ENCODE results near the gene UGT1A7. TPM values are rescaled to one million over a fixed set of nuclear protein-coding genes. Genes with fewer than 3 reads are reported as not detected.
A peak's percentile ranks its signal among the peaks of the same experiment; 100 is the strongest.

UGT1A7 gene
- polyA plus RNA-seq, 1 experiment: 0.04 TPM

GRCh38 chr2:233764264-233764663 is 82.6 kb downstream of the UGT1A7 start:
- peak; percentile 42 for DNase-seq (ENCODE audit: low read depth, low spot score)
- POLR2A ChIA-PET: no interaction called here
- H3K9me3 ChIP-seq (ENCODE audit: control insufficient read depth, insufficient read depth, low read length): peaks cover 3% of the 10 kb centered on the region; the same call in 1 of the 2 replicates
- no peak overlapping the region for H3K4me3 ChIP-seq (ENCODE audit: low read depth, low read length)
- no peaks in the 10 kb centered on the region for H3K27me3 ChIP-seq (ENCODE audit: control insufficient read depth, insufficient read depth, low read length)
- CTCF ChIA-PET: interaction anchor here (0.6 kb wide), 1 partner anchor 284 kb away, joined by 3 read pairs; no protein-coding TSS in a partner anchor
- TF ChIP-seq CTCF (IDR thresholded peaks at IDR 0.05; ENCODE audit: low read depth, low read length): no peak
- H3K27ac ChIP-seq (ENCODE audit: low read depth, low read length): peak overlapping the region; percentile 75

GRCh38 chr2:233764761-233765160 is 83.1 kb downstream of the UGT1A7 start:
- ChIA-PET CTCF (no interaction called here), POLR2A (no interaction called here)
- no peak for TF ChIP-seq CTCF (IDR thresholded peaks at IDR 0.05; ENCODE audit: low read depth, low read length)
- Histone ChIP-seq H3K4me3 (ENCODE audit: low read depth, low read length) (no peak overlapping the region), H3K27ac (ENCODE audit: low read depth, low read length) (peak overlapping the region; percentile 75), H3K9me3 (ENCODE audit: control insufficient read depth, insufficient read depth, low read length) (peaks cover 3% of the 10 kb centered on the region; the same call in 1 of the 2 replicates), H3K27me3 (ENCODE audit: control insufficient read depth, insufficient read depth, low read length) (no peaks in the 10 kb centered on the region)
- no peak for DNase-seq (ENCODE audit: low read depth, low spot score)

GRCh38 chr2:233766416-233766815 is 84.7 kb downstream of the UGT1A7 start:
- Histone ChIP-seq H3K4me3 (ENCODE audit: low read depth, low read length) (no peak overlapping the region), H3K27me3 (ENCODE audit: control insufficient read depth, insufficient read depth, low read length) (no peaks in the 10 kb centered on the region), H3K9me3 (ENCODE audit: control insufficient read depth, insufficient read depth, low read length) (peaks cover 3% of the 10 kb centered on the region; the same call in 1 of the 2 replicates), H3K27ac (ENCODE audit: low read depth, low read length) (no peak overlapping the region)
- ChIA-PET CTCF (no interaction called here), POLR2A (no interaction called here)
- no peak for TF ChIP-seq CTCF (IDR thresholded peaks at IDR 0.05; ENCODE audit: low read depth, low read length)
- DNase-seq (ENCODE audit: low read depth, low spot score): no peak

GRCh38 chr2:233768076-233768475 is 86.4 kb downstream of the UGT1A7 start:
- Histone ChIP-seq H3K9me3 (ENCODE audit: control insufficient read depth, insufficient read depth, low read length) (peaks cover 3% of the 10 kb centered on the region; the same call in 1 of the 2 replicates), H3K27me3 (ENCODE audit: control insufficient read depth, insufficient read depth, low read length) (no peaks in the 10 kb centered on the region), H3K4me3 (ENCODE audit: low read depth, low read length) (no peak overlapping the region), H3K27ac (ENCODE audit: low read depth, low read length) (no peak overlapping the region)
- TF ChIP-seq CTCF (IDR thresholded peaks at IDR 0.05; ENCODE audit: low read depth, low read length): no peak
- POLR2A ChIA-PET: no interaction called here
- DNase-seq (ENCODE audit: low read depth, low spot score): no peak
- CTCF ChIA-PET: no interaction called here

GRCh38 chr2:233769260-233769659 is 87.6 kb downstream of the UGT1A7 start:
- H3K4me3 ChIP-seq (ENCODE audit: low read depth, low read length): no peak overlapping the region
- ChIA-PET CTCF (no interaction called here), POLR2A (no interaction called here)
- no peak overlapping the region for H3K27ac ChIP-seq (ENCODE audit: low read depth, low read length)
- H3K27me3 ChIP-seq (ENCODE audit: control insufficient read depth, insufficient read depth, low read length): no peaks in the 10 kb centered on the region
- no peak for TF ChIP-seq CTCF (IDR thresholded peaks at IDR 0.05; ENCODE audit: low read depth, low read length)
- peaks cover 3% of the 10 kb centered on the region; the same call in 1 of the 2 replicates for H3K9me3 ChIP-seq (ENCODE audit: control insufficient read depth, insufficient read depth, low read length)
- DNase-seq (ENCODE audit: low read depth, low spot score): no peak

Data from AG04450 (cell line).